ENCODE results near the gene CDKAL1. TPM values are rescaled to one million over a fixed set of nuclear protein-coding genes. Genes with fewer than 3 reads are reported as not detected.

Gene CDKAL1
- total and polyA plus RNA-seq, 9 of the 15 experiments (the other 6 are each of a cell fraction or from before 2014, with no cell fraction given) = 11.2 to 36.3 (median 20.1) TPM

- H3K4me2 ChIP-seq (ENCODE audit: insufficient read depth, low read length) = no peak overlapping the region
- POLR2A ChIA-PET = no interaction called here
- H3K4me3 ChIP-seq = no peak overlapping the region
- no peak for TF ChIP-seq XRCC5 (IDR thresholded peaks at IDR 0.05; ENCODE audit: low read depth, low read length)
- TF ChIP-seq NR1H2 (CRISPR knock-in tag; IDR thresholded peaks at IDR 0.05) = no peak
- no peak for TF ChIP-seq U2AF2 (optimal IDR thresholded peaks at IDR 0.05; ENCODE audit: low read depth, low read length)
- no peak for TF ChIP-seq ZFP30 (CRISPR knock-in tag; IDR thresholded peaks at IDR 0.05; ENCODE audit: borderline replicate concordance)
- no peak for TF ChIP-seq ZKSCAN8 (CRISPR knock-in tag; IDR thresholded peaks at IDR 0.05)
- no peak for TF ChIP-seq HEY1 (CRISPR knock-in tag; IDR thresholded peaks at IDR 0.05; ENCODE audit: borderline replicate concordance)
- no peak for TF ChIP-seq NFE2L1 (tag; IDR thresholded peaks at IDR 0.05; ENCODE audit: borderline replicate concordance, low read depth)
- no peak for TF ChIP-seq CEBPG (CRISPR knock-in tag; IDR thresholded peaks at IDR 0.05)
- TF ChIP-seq CEBPG (tag; conservative IDR thresholded peaks at IDR 0.05 in 1 of 2, IDR thresholded peaks at IDR 0.05 in 1 of 2) = no peak
- TF ChIP-seq, protein P1, sequence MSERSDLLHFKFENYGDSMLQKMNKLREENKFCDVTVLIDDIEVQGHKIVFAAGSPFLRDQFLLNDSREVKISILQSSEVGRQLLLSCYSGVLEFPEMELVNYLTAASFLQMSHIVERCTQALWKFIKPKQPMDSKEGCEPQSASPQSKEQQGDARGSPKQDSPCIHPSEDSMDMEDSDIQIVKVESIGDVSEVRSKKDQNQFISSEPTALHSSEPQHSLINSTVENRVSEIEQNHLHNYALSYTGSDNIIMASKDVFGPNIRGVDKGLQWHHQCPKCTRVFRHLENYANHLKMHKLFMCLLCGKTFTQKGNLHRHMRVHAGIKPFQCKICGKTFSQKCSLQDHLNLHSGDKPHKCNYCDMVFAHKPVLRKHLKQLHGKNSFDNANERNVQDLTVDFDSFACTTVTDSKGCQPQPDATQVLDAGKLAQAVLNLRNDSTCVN (CRISPR knock-in tag; IDR thresholded peaks at IDR 0.05) = no peak
- no peak for TF ChIP-seq CTBP1 (IDR thresholded peaks at IDR 0.05; ENCODE audit: borderline replicate concordance)
- TF ChIP-seq HOXB6 (CRISPR knock-in tag; IDR thresholded peaks at IDR 0.05; ENCODE audit: borderline replicate concordance) = no peak
- no peak for TF ChIP-seq MLX (CRISPR knock-in tag; conservative IDR thresholded peaks at IDR 0.05)
- 88% methylated on average over 4 of the region's 4 CpGs for WGBS (ENCODE audit: insufficient coverage, low coverage, missing lambda C conversion rate)
- no peaks in the 10 kb centered on the region for H3K27me3 ChIP-seq (ENCODE audit: control insufficient read depth in 2 of 2, insufficient read depth in 2 of 2, low read length in 2 of 2)
- no peaks in the 10 kb centered on the region for H3K36me3 ChIP-seq (ENCODE audit: control insufficient read depth, insufficient read depth, low read length)
- H2AFZ ChIP-seq (ENCODE audit: low read depth, low read length) = no peak overlapping the region
- no peak overlapping the region for H3K27ac ChIP-seq (ENCODE audit: extremely low read depth, low read depth, low read length)
- H3K9me3 ChIP-seq (replicated peaks; ENCODE audit: control insufficient read depth, insufficient read depth, low read depth, low read length) = no peaks in the 10 kb centered on the region
- no peaks in the 10 kb centered on the region for H3K79me2 ChIP-seq (ENCODE audit: control insufficient read depth, insufficient read depth, low read length)
- CTCF ChIA-PET (ENCODE audit: low intra/inter-chr PET ratio) = no interaction called here
- in situ Hi-C loops (cut with MboI) = no loop called here
- intact Hi-C loops (cut with micrococcal nuclease) = no loop called here
- no peak for FAIRE-seq
- no peaks in the 10 kb centered on the region for H3K4me1 ChIP-seq (replicated peaks in 1 of 2; ENCODE audit: control insufficient read depth in 2 of 2, insufficient read depth in 2 of 2, low read length in 2 of 2)
- no peak overlapping the region for H3K9ac ChIP-seq (ENCODE audit: insufficient read depth in 1 of 2, low read depth in 2 of 2, low read length in 2 of 2)
- H4K20me1 ChIP-seq (replicated peaks; ENCODE audit: control insufficient read depth, insufficient read depth, low read length) = no peaks in the 10 kb centered on the region
- H3K9me1 ChIP-seq (ENCODE audit: control insufficient read depth, insufficient read depth, low read length) = no peaks in the 10 kb centered on the region
- ATAC-seq = no peak
- BruUV-seq (replicated peaks) = no TSS peak
- no peak for DNase-seq (ENCODE audit: extremely low read depth in 1 of 4, low spot score in 3 of 4)
These were observed 600.1 kb downstream of the CDKAL1 start for GRCh38 chr6:21134356-21134755.

Data from K562 (cell line).